ENCODE data around the gene FGFBP1. TPM values are rescaled to one million over a fixed set of nuclear protein-coding genes. Genes with fewer than 3 reads are reported as not detected.

Gene FGFBP1
- total RNA-seq, 3 donors from 2014 or later (not counting 1 experiment from before 2014, with no cell fraction given), result not detected

- no peak for DNase-seq
- Histone ChIP-seq H3K36me3 (ENCODE audit: control insufficient read depth, insufficient read depth, low read length) (no peaks in the 10 kb centered on the region), H3K27ac (ENCODE audit: low read length) (no peak overlapping the region), H3K4me3 (ENCODE audit: low read length) (no peak overlapping the region), H3K4me1 (ENCODE audit: control insufficient read depth, insufficient read depth, low read length) (no peaks in the 10 kb centered on the region), H3K27me3 (ENCODE audit: control insufficient read depth, insufficient read depth, low read length) (no peaks in the 10 kb centered on the region), H3K9me3 (ENCODE audit: control insufficient read depth, insufficient read depth, low read length) (no peaks in the 10 kb centered on the region)
- H3K4me1 Mint-ChIP-seq, result peaks cover 0 to 8% of the 10 kb centered on the region in 2 donors
- no peak overlapping the region for H3K27ac Mint-ChIP-seq
- 70% methylated on average over 4 of the region's 4 CpGs for WGBS (ENCODE audit: insufficient coverage)
- TF ChIP-seq, protein P1, sequence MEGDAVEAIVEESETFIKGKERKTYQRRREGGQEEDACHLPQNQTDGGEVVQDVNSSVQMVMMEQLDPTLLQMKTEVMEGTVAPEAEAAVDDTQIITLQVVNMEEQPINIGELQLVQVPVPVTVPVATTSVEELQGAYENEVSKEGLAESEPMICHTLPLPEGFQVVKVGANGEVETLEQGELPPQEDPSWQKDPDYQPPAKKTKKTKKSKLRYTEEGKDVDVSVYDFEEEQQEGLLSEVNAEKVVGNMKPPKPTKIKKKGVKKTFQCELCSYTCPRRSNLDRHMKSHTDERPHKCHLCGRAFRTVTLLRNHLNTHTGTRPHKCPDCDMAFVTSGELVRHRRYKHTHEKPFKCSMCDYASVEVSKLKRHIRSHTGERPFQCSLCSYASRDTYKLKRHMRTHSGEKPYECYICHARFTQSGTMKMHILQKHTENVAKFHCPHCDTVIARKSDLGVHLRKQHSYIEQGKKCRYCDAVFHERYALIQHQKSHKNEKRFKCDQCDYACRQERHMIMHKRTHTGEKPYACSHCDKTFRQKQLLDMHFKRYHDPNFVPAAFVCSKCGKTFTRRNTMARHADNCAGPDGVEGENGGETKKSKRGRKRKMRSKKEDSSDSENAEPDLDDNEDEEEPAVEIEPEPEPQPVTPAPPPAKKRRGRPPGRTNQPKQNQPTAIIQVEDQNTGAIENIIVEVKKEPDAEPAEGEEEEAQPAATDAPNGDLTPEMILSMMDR (IDR thresholded peaks at IDR 0.05), result no peak
- no peaks in the 10 kb centered on the region for H3K9me3 Mint-ChIP-seq
- H3K4me3 Mint-ChIP-seq, result no peak overlapping the region
- H3K36me3 Mint-ChIP-seq, result no peaks in the 10 kb centered on the region
- H3K27me3 Mint-ChIP-seq (ENCODE audit: low read depth in 2 of 2), result peaks cover 7% of the 10 kb centered on the region in 2 donors
- intact Hi-C loops (cut with micrococcal nuclease), result no loop called here
- no peak for ATAC-seq
Measured at GRCh38 chr4:15936495-15936894, 2.0 kb downstream of the FGFBP1 start.

- no peak overlapping the region for H3K27ac ChIP-seq (ENCODE audit: low read length)
Measured at GRCh38 chr4:15935504-15936402, 2.8 kb downstream of the FGFBP1 start.

DNA sequence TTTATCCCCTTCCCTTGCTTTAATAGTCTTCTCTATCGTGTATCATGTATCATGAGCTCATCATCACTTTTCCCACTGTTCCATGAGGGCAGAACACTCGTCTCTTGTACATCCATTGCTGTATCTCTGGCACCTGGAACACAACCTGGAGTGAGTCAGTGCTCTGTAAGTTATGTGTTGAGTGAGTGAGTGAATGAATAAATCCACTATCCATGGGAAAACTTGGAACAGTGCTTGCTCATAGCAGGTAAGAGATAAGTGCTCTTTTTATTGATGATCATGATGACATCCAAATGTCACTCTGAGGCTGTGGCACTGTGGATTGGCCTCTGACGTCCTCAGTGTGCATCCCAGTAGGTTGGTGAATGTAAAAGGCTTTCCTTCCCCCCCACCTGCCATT lies 4.3 kb downstream of the FGFBP1 start:
- H3K27me3 ChIP-seq (ENCODE audit: control insufficient read depth, insufficient read depth, low read length), result no peaks in the 10 kb centered on the region
- DNase-seq (no peak), ATAC-seq (no peak)
- TF ChIP-seq, protein P1 (IDR thresholded peaks at IDR 0.05), result no peak
- H3K4me1 Mint-ChIP-seq, result peaks cover 5 to 8% of the 10 kb centered on the region in 2 donors
- H3K4me3 Mint-ChIP-seq, result no peak overlapping the region
- H3K27ac Mint-ChIP-seq, result no peak overlapping the region
- peaks cover 4 to 16% of the 10 kb centered on the region in 2 donors for H3K27me3 Mint-ChIP-seq (ENCODE audit: low read depth in 2 of 2)
- intact Hi-C loops (cut with micrococcal nuclease), result no loop called here
- no peak overlapping the region for H3K27ac ChIP-seq (ENCODE audit: low read length)
- H3K36me3 Mint-ChIP-seq, result no peaks in the 10 kb centered on the region
- H3K4me3 ChIP-seq (ENCODE audit: low read length), result no peak overlapping the region
- no peaks in the 10 kb centered on the region for H3K9me3 Mint-ChIP-seq
- H3K9me3 ChIP-seq (ENCODE audit: control insufficient read depth, insufficient read depth, low read length), result no peaks in the 10 kb centered on the region
- no peaks in the 10 kb centered on the region for H3K36me3 ChIP-seq (ENCODE audit: control insufficient read depth, insufficient read depth, low read length)
- H3K4me1 ChIP-seq (ENCODE audit: control insufficient read depth, insufficient read depth, low read length), result no peaks in the 10 kb centered on the region
- 46% methylated on average over 2 of the region's 3 CpGs for WGBS (ENCODE audit: insufficient coverage)

More at GRCh38 chr4:15935504-15936402, 2.8 kb downstream of the FGFBP1 start:
- intact Hi-C loops (cut with micrococcal nuclease), result no loop called here
- no peaks in the 10 kb centered on the region for H3K4me1 ChIP-seq (ENCODE audit: control insufficient read depth, insufficient read depth, low read length)
- H3K27me3 ChIP-seq (ENCODE audit: control insufficient read depth, insufficient read depth, low read length), result no peaks in the 10 kb centered on the region
- 93% methylated on average over 10 of the region's 10 CpGs for WGBS (ENCODE audit: insufficient coverage)
- Mint-ChIP-seq H3K9me3 (no peaks in the 10 kb centered on the region), H3K27ac (no peak overlapping the region), H3K36me3 (no peaks in the 10 kb centered on the region), H3K4me3 (no peak overlapping the region), H3K27me3 (ENCODE audit: low read depth in 2 of 2) (peaks cover 7 to 14% of the 10 kb centered on the region in 2 donors), H3K4me1 (peaks cover 0 to 8% of the 10 kb centered on the region in 2 donors)
- ATAC-seq (no peak), DNase-seq (no peak)
- TF ChIP-seq, protein P1 (IDR thresholded peaks at IDR 0.05), result no peak
- no peaks in the 10 kb centered on the region for H3K9me3 ChIP-seq (ENCODE audit: control insufficient read depth, insufficient read depth, low read length)
- no peaks in the 10 kb centered on the region for H3K36me3 ChIP-seq (ENCODE audit: control insufficient read depth, insufficient read depth, low read length)
- no peak overlapping the region for H3K4me3 ChIP-seq (ENCODE audit: low read length)

Data from natural killer cell (primary cell).